Parathyroid adenoma (tissue), 2 donors: ENCODE data around the gene GABRB2.
"Not testable (repeated sequence)": the region's sequence is repeated elsewhere in the genome, so short reads cannot be mapped to it uniquely, and the experiment has no call there.

Experiments
- H2AFZ ChIP-seq: fragments of 300-600 bp; sonication (generic); one replicate; pipeline ENCODE4 v1.7.0; 2017; ENCODE audit warnings: antibody characterized with exemption, mild to moderate bottlenecking
- H3K27ac ChIP-seq: fragments of 300-600 bp; sonication (generic); one replicate; pipeline ENCODE4 v1.7.0; 2017
- H3K27me3 ChIP-seq: fragments of 300-600 bp; sonication (generic); one replicate; pipeline ENCODE4 v1.7.0; 2017; ENCODE audit warnings: low read length; ENCODE audit not compliant: control insufficient read depth, insufficient read depth
- H3K36me3 ChIP-seq: fragments of 300-600 bp; sonication (generic); one replicate; pipeline ENCODE4 v1.7.0; 2017; ENCODE audit warnings: low read length; ENCODE audit not compliant: control insufficient read depth, insufficient read depth
- H3K4me1 ChIP-seq: fragments of 300-600 bp; sonication (generic); one replicate; pipeline ENCODE4 v1.7.0; 2017; ENCODE audit warnings: control low read depth
- H3K4me2 ChIP-seq: fragments of 300-600 bp; sonication (generic); one replicate; pipeline ENCODE4 v1.7.0; 2017; ENCODE audit warnings: low read length
- H3K4me3 ChIP-seq: fragments of 300-600 bp; sonication (generic); one replicate; pipeline ENCODE4 v1.7.0; 2017; ENCODE audit warnings: low read depth, low read length
- H3K79me2 ChIP-seq: fragments of 300-600 bp; sonication (generic); one replicate; pipeline ENCODE4 v1.7.0; 2017; ENCODE audit warnings: control low read depth
- H3K9ac ChIP-seq: fragments of 300-600 bp; sonication (generic); one replicate; pipeline ENCODE4 v1.7.0; 2017; ENCODE audit warnings: mild to moderate bottlenecking
- H3K9me3 ChIP-seq: fragments of 300-600 bp; sonication (generic); one replicate; pipeline ENCODE4 v1.7.0; 2017; ENCODE audit warnings: low read length; ENCODE audit not compliant: control insufficient read depth
- TF ChIP-seq, protein P1 (sequence below): fragments of 300-600 bp; sonication (generic); IDR thresholded peaks from one replicate; pipeline ENCODE4 v1.7.0; 2017; ENCODE audit warnings: antibody characterized with exemption, mild to moderate bottlenecking
- donor health status: primary hyperparathyroidism.

The GABRB2 gene

DNA sequence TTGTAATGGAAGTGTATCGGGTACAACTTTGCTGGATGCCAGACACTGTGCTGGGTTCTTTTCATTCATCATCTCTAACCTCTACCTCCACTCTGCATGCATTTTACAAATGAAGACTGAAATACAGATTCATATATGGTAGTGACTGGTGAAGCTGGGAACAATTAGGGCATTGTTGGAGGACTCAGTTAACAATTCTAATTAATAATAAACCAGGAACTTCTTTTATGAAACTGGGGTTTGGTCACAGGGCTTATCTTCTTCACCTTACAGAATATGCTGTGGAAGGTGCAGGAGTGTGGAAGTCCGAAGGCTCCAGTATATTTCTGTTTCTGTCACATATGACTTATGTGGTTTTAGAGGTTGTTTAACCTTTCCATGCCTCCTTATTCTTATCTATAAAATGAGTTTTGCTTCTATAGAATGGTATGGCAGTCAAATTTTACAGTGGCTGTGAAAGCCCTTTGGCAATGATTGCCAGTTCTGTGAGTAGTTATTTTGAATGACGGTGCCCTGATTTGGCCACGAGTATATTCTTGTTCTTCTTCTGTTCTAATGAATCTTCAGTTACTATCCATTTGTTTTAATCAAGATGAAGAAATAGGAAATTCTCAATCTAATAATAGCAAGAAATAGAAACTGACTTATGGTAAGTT lies 284.7 kb downstream of the GABRB2 start:
- H3K79me2 ChIP-seq = no peaks in the 10 kb centered on the region
- no peak overlapping the region for H3K9ac ChIP-seq
- H3K27me3 ChIP-seq = no peaks in the 10 kb centered on the region
- no peaks in the 10 kb centered on the region for H3K9me3 ChIP-seq
- no peaks in the 10 kb centered on the region for H3K4me1 ChIP-seq
- H3K36me3 ChIP-seq = no peaks in the 10 kb centered on the region
- no peak overlapping the region for H3K4me2 ChIP-seq
- H3K27ac ChIP-seq = no peak overlapping the region
- TF ChIP-seq, protein P1, sequence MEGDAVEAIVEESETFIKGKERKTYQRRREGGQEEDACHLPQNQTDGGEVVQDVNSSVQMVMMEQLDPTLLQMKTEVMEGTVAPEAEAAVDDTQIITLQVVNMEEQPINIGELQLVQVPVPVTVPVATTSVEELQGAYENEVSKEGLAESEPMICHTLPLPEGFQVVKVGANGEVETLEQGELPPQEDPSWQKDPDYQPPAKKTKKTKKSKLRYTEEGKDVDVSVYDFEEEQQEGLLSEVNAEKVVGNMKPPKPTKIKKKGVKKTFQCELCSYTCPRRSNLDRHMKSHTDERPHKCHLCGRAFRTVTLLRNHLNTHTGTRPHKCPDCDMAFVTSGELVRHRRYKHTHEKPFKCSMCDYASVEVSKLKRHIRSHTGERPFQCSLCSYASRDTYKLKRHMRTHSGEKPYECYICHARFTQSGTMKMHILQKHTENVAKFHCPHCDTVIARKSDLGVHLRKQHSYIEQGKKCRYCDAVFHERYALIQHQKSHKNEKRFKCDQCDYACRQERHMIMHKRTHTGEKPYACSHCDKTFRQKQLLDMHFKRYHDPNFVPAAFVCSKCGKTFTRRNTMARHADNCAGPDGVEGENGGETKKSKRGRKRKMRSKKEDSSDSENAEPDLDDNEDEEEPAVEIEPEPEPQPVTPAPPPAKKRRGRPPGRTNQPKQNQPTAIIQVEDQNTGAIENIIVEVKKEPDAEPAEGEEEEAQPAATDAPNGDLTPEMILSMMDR = no peak
- H2AFZ ChIP-seq = no peak overlapping the region
- H3K4me3 ChIP-seq = no peak overlapping the region

DNA sequence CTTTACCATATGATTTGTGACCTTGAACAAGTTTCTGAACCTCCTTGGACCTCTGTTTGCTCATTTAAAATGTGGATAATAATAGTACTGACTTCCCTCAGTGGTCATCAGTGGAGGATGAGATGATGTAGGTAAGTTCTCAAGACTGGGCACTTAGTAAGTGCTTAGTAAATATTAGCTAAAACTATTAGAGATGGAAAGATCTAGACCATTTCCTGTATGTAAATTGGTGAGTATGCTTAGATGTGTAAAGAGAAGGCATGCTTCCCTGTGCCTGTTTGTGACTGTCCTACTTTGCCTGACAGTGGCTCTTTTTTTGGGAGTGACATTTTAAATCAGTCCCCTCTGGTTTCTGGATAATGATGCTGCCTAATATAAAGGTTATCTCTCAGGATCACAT lies 288.1 kb downstream of the GABRB2 start:
- H3K4me2 ChIP-seq = no peak overlapping the region
- H3K27ac ChIP-seq = no peak overlapping the region
- no peaks in the 10 kb centered on the region for H3K27me3 ChIP-seq
- no peak overlapping the region for H2AFZ ChIP-seq
- H3K36me3 ChIP-seq = no peaks in the 10 kb centered on the region
- H3K4me1 ChIP-seq = no peaks in the 10 kb centered on the region
- TF ChIP-seq, protein P1 = no peak
- H3K79me2 ChIP-seq = no peaks in the 10 kb centered on the region
- no peak overlapping the region for H3K4me3 ChIP-seq
- no peaks in the 10 kb centered on the region for H3K9me3 ChIP-seq
- H3K9ac ChIP-seq = no peak overlapping the region

DNA sequence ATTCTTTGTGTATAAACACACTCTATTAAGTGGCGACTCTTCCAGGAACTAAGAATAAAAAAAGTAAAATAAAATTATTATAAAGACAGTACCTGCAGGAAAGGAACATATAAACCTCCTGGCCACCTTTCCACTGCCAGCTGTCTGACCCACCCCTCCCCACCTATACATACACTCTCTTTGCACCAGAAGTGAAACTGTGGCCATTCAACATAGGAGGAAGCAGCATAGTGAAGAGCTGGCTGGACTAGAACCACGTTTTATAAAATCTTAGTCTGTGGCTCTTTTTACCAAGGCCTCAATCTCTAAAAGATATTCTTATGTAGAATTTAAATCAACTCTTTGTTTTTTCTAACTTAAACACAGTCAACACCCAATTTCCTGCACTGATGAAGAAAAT lies 289.6 kb downstream of the GABRB2 start:
- Histone ChIP-seq H3K4me3 (no peak overlapping the region), H3K36me3 (no peaks in the 10 kb centered on the region), H3K9ac (no peak overlapping the region), H3K79me2 (no peaks in the 10 kb centered on the region), H2AFZ (no peak overlapping the region), H3K4me2 (no peak overlapping the region), H3K9me3 (no peaks in the 10 kb centered on the region), H3K27ac (no peak overlapping the region), H3K27me3 (no peaks in the 10 kb centered on the region), H3K4me1 (no peaks in the 10 kb centered on the region)
- TF ChIP-seq, protein P1 = no peak

DNA sequence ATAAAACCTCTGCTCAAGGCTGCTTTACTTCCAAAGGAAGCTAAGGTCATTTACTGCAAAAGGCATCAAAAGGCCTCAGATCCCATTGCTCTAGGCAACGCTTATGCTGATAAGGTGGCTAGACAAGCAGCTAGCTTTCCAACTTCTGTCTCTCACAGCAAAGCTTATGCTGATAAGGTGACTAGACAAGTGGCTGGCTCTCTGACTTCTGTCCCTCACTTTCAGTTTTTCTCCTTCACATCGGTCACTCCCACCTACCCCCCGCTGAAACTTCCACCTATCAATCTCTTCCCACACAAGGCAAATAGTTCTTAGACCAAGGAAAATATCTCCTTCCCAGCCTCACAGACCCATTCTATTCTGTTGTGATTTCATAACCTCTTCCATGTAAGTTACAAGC lies 293.6 kb downstream of the GABRB2 start:
- H3K9me3 ChIP-seq, H3K9ac ChIP-seq, H3K36me3 ChIP-seq, H3K79me2 ChIP-seq, H3K27ac ChIP-seq, H3K4me3 ChIP-seq, H3K4me1 ChIP-seq, H3K4me2 ChIP-seq, H2AFZ ChIP-seq, H3K27me3 ChIP-seq: not testable (repeated sequence)

DNA sequence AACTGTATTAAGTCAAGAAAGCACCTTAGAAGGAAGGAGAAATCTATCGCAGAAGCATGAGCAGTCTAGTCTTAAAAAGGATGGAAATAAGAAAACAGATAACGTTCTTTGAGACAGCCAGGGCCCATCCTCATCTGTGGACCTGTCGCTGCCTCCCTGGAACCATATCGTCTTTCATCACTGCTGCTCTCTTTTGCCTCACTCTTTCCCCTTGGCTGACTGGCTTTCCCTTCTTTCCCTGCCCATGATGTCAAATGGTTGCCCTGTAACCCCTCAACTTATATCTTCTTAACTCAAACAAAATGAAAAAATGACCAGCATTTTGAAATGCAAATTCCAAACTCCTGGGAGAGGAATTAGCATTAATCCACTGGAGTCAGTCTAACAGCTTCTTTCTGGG lies 299.8 kb downstream of the GABRB2 start:
- Histone ChIP-seq H2AFZ (no peak overlapping the region), H3K9me3 (no peaks in the 10 kb centered on the region), H3K79me2 (no peaks in the 10 kb centered on the region), H3K4me3 (no peak overlapping the region), H3K36me3 (no peaks in the 10 kb centered on the region), H3K4me1 (no peaks in the 10 kb centered on the region), H3K9ac (no peak overlapping the region), H3K27ac (no peak overlapping the region), H3K4me2 (no peak overlapping the region), H3K27me3 (no peaks in the 10 kb centered on the region)
- TF ChIP-seq, protein P1 = no peak

DNA sequence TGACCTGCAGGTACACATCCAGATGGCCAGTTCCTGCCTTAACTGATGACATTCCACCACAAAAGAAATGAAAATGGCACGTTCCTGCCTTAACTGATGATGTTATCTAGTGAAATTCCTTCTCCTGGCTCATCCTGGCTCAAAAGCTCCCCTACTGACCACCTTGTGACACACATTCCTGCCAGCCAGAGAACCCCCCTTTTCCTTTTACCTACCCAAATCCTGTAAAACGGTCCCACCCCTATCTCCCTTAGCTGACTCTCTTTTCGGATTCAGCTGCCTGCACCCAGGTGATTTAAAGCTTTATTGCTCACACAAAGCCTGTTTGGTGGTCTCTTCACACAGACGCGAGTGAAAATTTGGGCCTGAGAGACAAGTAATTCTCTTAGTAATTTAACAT lies 300.7 kb downstream of the GABRB2 start:
- not testable (repeated sequence) for H2AFZ ChIP-seq, H3K9me3 ChIP-seq, H3K27ac ChIP-seq, H3K36me3 ChIP-seq, H3K79me2 ChIP-seq, H3K4me2 ChIP-seq, H3K4me1 ChIP-seq, H3K27me3 ChIP-seq, H3K4me3 ChIP-seq, H3K9ac ChIP-seq
